Smooth muscle cell (in vitro differentiated cells): ENCODE results near the gene ADSL. TPM values are rescaled to one million over a fixed set of nuclear protein-coding genes. Genes with fewer than 3 reads are reported as not detected.

Experiments
- DNase-seq: peaks from one replicate; lab custom pipeline; 2025; ENCODE audit not compliant: unreplicated experiment; lab: John Stamatoyannopoulos, UW
- H2AFZ ChIP-seq: fragments of 200-600 bp; sonication (generic); 2 replicates; pipeline ENCODE4 v1.6.0; 2016; ENCODE audit warnings: antibody characterized with exemption, low read depth, mild to moderate bottlenecking
- H3F3A ChIP-seq: fragments of 200-600 bp; sonication (generic); 2 replicates; pipeline ENCODE4 v1.6.0; 2017; ENCODE audit warnings: antibody characterized with exemption, low read depth
- H3K27ac ChIP-seq: fragments of 200-600 bp; sonication (generic); 2 replicates; pipeline ENCODE4 v1.5.1; 2016; ENCODE audit warnings: low read depth, mild to moderate bottlenecking
- H3K27me3 ChIP-seq: fragments of 200-600 bp; sonication (generic); 2 replicates; pipeline ENCODE4 v1.6.1; 2016; ENCODE audit warnings: low read depth, mild to moderate bottlenecking
- H3K36me3 ChIP-seq: fragments of 200-600 bp; sonication (generic); 2 replicates; pipeline ENCODE4 v1.5.1; 2016; ENCODE audit warnings: low read depth
- H3K4me1 ChIP-seq: fragments of 200-600 bp; sonication (generic); 2 replicates; pipeline ENCODE4 v1.5.1; 2016; ENCODE audit warnings: low read depth
- H3K4me2 ChIP-seq: fragments of 200-600 bp; sonication (generic); 2 replicates; pipeline ENCODE4 v1.6.0; 2016; ENCODE audit warnings: mild to moderate bottlenecking
- H3K4me3 ChIP-seq: fragments of 200-600 bp; sonication (generic); 2 replicates; pipeline ENCODE4 v1.5.1; 2016; ENCODE audit warnings: mild to moderate bottlenecking
- H3K79me2 ChIP-seq: fragments of 200-600 bp; sonication (generic); 2 replicates; pipeline ENCODE4 v1.6.0; 2016; ENCODE audit warnings: low read depth, mild to moderate bottlenecking
- H3K9ac ChIP-seq: fragments of 200-600 bp; sonication (generic); 2 replicates; pipeline ENCODE4 v1.6.0; 2016; ENCODE audit warnings: low read depth
- H3K9me3 ChIP-seq: fragments of 200-600 bp; sonication (generic); replicated peaks from 2 replicates; pipeline ENCODE4 v1.5.1; 2016; ENCODE audit warnings: low read depth
- H4K20me1 ChIP-seq: fragments of 200-600 bp; sonication (generic); 2 replicates; pipeline ENCODE4 v1.6.0; 2016; ENCODE audit warnings: low read depth
- CTCF ChIP-seq: fragments of 200-600 bp; sonication (generic); IDR thresholded peaks from 2 replicates; pipeline ENCODE4 v1.5.1; 2017; ENCODE audit warnings: borderline replicate concordance, mild to moderate bottlenecking, antibody characterized with exemption; ENCODE audit not compliant: insufficient read depth, poor library complexity, severe bottlenecking
- WGBS: methylation state at CpG from one replicate; pipeline ENCODE4 v1.1.7; 2016; ENCODE audit warnings: low lambda C conversion rate; 5-methylcytosine and 5-hydroxymethylcytosine counted together
- polyA plus RNA-seq: library from polyadenylated mRNA; unstranded; fragments of >200 nt; fragmentation: Nextera tagmentation; extraction: Ambion mirVana; gene quantifications from 2 replicates; pipeline ENCODE4 v1.2.1, GENCODE V29; 2016
- total RNA-seq: library from RNA; depleted of rRNA; stranded (reverse); fragments of >200 nt; gene quantifications from 2 replicates; pipeline ENCODE4 v1.2.3, GENCODE V29; 2014

ADSL gene
- total and polyA plus RNA-seq, 2 experiments from 2014 or later = 45.9 to 65.1 TPM

GRCh38 chr22:40420341-40421081 lies 74.2 kb downstream of the ADSL start:
- Histone ChIP-seq H3K27ac (no peak overlapping the region), H3K27me3 (no peaks in the 10 kb centered on the region), H3F3A (no peaks in the 10 kb centered on the region), H2AFZ (no peak overlapping the region), H3K4me1 (no peaks in the 10 kb centered on the region), H4K20me1 (peaks cover 66% of the 10 kb centered on the region), H3K79me2 (no peaks in the 10 kb centered on the region), H3K9ac (no peak overlapping the region), H3K4me3 (no peak overlapping the region), H3K9me3 (no peaks in the 10 kb centered on the region), H3K36me3 (peaks cover 2% of the 10 kb centered on the region), H3K4me2 (no peak overlapping the region)
- WGBS = 98% methylated on average over 18 of the region's 18 CpGs
- DNase-seq = no peak
- no peak for TF ChIP-seq CTCF

- DNase-seq = no peak
Measured at GRCh38 chr22:40421082-40421350, 74.7 kb downstream of the ADSL start.

GRCh38 chr22:40421941-40422340 lies 75.6 kb downstream of the ADSL start:
- 100% methylated on average over 1 of the region's 1 CpG for WGBS
- peaks cover 69% of the 10 kb centered on the region for H4K20me1 ChIP-seq
- H3K27ac ChIP-seq = no peak overlapping the region
- DNase-seq = no peak
- no peaks in the 10 kb centered on the region for H3K4me1 ChIP-seq
- no peak overlapping the region for H2AFZ ChIP-seq
- no peak for TF ChIP-seq CTCF
- no peaks in the 10 kb centered on the region for H3F3A ChIP-seq
- H3K4me2 ChIP-seq = no peak overlapping the region
- H3K27me3 ChIP-seq = no peaks in the 10 kb centered on the region
- H3K9me3 ChIP-seq = no peaks in the 10 kb centered on the region
- H3K36me3 ChIP-seq = peaks cover 3% of the 10 kb centered on the region
- H3K4me3 ChIP-seq = no peak overlapping the region
- no peaks in the 10 kb centered on the region for H3K79me2 ChIP-seq
- no peak overlapping the region for H3K9ac ChIP-seq

More at GRCh38 chr22:40421082-40421350, 74.7 kb downstream of the ADSL start:
- Histone ChIP-seq H3K4me2 (no peak overlapping the region), H3K79me2 (no peaks in the 10 kb centered on the region), H4K20me1 (peaks cover 67% of the 10 kb centered on the region), H3K9ac (no peak overlapping the region), H3F3A (no peaks in the 10 kb centered on the region), H2AFZ (no peak overlapping the region), H3K4me3 (no peak overlapping the region), H3K27me3 (no peaks in the 10 kb centered on the region), H3K36me3 (peaks cover 2% of the 10 kb centered on the region), H3K9me3 (no peaks in the 10 kb centered on the region), H3K27ac (no peak overlapping the region), H3K4me1 (no peaks in the 10 kb centered on the region)
- TF ChIP-seq CTCF = no peak
- WGBS = 98% methylated on average over 4 of the region's 4 CpGs
